Measurements from ENCODE around the gene LIPC.
A peak's percentile ranks its signal among the peaks of the same experiment; 100 is the strongest.

The LIPC gene

DNA sequence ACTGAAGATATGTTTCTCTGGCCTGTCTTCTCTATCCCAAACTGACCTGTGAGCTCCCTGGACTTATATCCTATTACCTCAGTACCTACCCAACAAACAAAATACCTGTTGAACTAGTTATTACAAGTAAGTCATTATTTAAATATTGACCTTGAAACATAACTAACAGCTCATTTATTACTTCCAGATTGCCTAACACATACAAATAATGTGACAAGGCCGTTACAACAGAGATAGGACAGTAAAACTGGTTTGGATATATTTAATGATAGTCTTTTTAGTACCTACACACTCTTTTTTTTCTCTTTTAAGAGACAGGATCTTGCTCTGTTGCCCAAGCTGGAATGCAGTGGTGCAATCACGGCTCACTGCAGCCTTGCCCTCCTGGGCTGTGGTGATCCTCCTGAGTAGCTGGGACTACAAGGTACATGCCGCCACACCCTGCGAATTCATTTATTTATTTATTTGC, 172.7 kb downstream of the LIPC start:
- Histone ChIP-seq H3K9me3 (peaks cover 42% of the 10 kb centered on the region), H4K20me1 (no peaks in the 10 kb centered on the region), H3K27me3 (no peaks in the 10 kb centered on the region), H3K9ac (no peak overlapping the region), H3K36me3 (peaks cover 84% of the 10 kb centered on the region), H3K4me1 (peaks cover 19% of the 10 kb centered on the region), H3K4me2 (no peak overlapping the region), H3K27ac (no peak overlapping the region), H3K4me3 (no peak overlapping the region)
- no peak for TF ChIP-seq Cebpa-rat (IDR thresholded peaks at IDR 0.05)

DNA sequence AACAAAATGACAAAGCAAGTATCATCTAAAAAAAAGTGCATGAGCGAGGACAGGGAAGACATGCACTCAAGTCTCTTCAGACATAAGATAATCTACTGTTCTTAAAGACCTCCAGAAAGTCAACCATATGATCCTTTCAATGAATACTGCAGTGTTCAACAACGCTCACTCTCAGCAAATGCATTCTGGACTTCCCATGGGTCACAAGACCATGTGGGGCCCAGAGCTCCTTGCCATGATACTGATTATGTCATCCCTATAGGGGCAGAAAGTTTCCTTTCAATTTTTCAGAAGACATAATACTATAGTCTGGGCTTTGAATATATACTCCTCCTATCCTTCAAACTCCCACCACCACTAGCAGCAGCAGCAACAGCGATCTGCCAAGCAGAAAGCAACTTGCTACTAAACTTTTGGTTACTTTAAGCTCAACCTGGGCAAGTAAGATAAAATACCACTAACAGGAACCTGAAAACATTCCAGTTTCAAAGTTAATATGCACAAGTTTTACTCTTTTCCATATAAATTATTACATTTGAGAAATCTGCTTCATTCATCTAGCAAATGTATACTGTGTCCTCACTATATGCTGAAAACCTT, 174.2 kb downstream of the LIPC start:
- Histone ChIP-seq H4K20me1 (no peaks in the 10 kb centered on the region), H3K27ac (no peak overlapping the region), H3K4me1 (peaks cover 21% of the 10 kb centered on the region), H3K4me3 (no peak overlapping the region), H3K4me2 (no peak overlapping the region), H3K27me3 (no peaks in the 10 kb centered on the region), H3K9ac (no peak overlapping the region), H3K9me3 (peaks cover 39% of the 10 kb centered on the region), H3K36me3 (peaks cover 93% of the 10 kb centered on the region)
- TF ChIP-seq Cebpa-rat (IDR thresholded peaks at IDR 0.05) = no peak

DNA sequence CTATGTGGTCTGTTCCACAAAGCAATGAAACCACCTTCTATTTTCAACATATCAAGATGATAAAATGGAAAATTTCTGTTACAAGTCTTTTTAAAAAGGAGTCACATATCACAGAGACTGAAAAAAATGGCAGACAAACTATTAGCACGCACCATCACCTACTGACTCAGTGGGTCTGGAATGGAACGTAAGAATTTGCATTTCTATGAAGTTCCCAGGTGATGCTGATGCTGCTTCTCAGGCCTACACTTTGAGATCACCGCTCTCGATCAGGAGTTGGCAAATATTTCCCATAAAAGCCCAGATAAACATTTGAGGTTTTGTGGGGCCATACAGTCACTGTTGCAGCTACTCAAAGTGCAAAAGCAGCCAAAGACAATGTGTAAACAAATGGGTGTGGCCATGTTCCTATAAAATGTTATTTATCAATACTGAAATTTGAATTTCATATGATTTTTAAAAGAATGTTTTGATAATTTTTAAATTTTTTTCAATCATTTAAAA, 174.8 kb downstream of the LIPC start:
- no peak overlapping the region for H3K4me2 ChIP-seq
- peaks cover 33% of the 10 kb centered on the region for H3K9me3 ChIP-seq
- H3K27ac ChIP-seq = no peak overlapping the region
- peaks cover 21% of the 10 kb centered on the region for H3K4me1 ChIP-seq
- H3K9ac ChIP-seq = no peak overlapping the region
- no peaks in the 10 kb centered on the region for H3K27me3 ChIP-seq
- H4K20me1 ChIP-seq = no peaks in the 10 kb centered on the region
- no peak for TF ChIP-seq Cebpa-rat (IDR thresholded peaks at IDR 0.05)
- peaks cover 90% of the 10 kb centered on the region for H3K36me3 ChIP-seq
- no peak overlapping the region for H3K4me3 ChIP-seq

DNA sequence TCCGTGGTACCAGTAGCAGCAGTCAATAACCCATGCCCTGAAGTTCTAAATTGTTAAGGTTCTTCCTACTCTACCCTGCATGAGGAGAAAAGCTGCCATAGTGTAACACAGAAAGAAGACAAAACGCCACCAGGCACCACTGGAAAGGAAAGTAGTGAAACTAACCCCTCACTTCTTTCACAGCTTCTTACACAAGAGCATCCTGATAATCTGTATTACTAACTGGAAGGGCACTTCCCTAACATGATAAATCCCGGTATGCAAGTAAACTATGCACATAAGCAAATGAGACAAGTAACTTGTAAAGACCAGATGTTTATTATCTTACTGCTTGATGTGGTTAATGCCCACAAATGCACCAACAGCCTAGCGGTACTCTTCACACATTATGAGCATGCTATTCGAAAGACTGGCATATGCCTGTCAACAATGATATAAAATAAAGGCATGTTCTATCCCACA, 176.4 kb downstream of the LIPC start:
- peaks cover 10% of the 10 kb centered on the region for H4K20me1 ChIP-seq
- H3K27ac ChIP-seq = no peak overlapping the region
- no peaks in the 10 kb centered on the region for H3K27me3 ChIP-seq
- H3K9me3 ChIP-seq = peaks cover 27% of the 10 kb centered on the region
- no peak overlapping the region for H3K4me3 ChIP-seq
- no peak for TF ChIP-seq Cebpa-rat (IDR thresholded peaks at IDR 0.05)
- peaks cover 90% of the 10 kb centered on the region for H3K36me3 ChIP-seq
- no peak overlapping the region for H3K9ac ChIP-seq
- peak overlapping the region; percentile 43 for H3K4me2 ChIP-seq
- H3K4me1 ChIP-seq = peaks cover 21% of the 10 kb centered on the region

DNA sequence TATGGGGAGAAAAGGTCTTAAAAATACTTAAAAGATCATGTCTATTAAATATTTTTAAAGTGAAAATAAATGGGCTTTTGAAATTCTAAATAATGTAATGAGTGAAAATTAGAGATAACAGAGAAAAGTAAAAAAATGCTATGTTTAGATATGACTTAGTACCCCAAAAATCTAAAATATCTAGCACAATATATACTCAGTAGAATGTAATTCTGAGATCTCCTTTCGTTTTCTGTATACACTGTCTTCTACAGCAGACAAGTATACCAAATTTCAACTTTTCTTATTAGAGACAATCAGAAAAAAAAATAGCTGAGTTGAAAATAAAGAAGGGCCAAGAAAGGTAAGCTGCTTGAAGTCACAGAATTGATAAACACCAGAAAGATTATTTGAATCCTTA, 176.9 kb downstream of the LIPC start:
- Histone ChIP-seq H3K4me1 (peaks cover 21% of the 10 kb centered on the region), H3K9ac (no peak overlapping the region), H3K4me2 (peak overlapping the region; percentile 43), H3K4me3 (no peak overlapping the region), H3K9me3 (peaks cover 26% of the 10 kb centered on the region), H3K36me3 (peaks cover 89% of the 10 kb centered on the region), H3K27me3 (no peaks in the 10 kb centered on the region), H3K27ac (no peak overlapping the region), H4K20me1 (peaks cover 10% of the 10 kb centered on the region)
- no peak for TF ChIP-seq Cebpa-rat (IDR thresholded peaks at IDR 0.05)

DNA sequence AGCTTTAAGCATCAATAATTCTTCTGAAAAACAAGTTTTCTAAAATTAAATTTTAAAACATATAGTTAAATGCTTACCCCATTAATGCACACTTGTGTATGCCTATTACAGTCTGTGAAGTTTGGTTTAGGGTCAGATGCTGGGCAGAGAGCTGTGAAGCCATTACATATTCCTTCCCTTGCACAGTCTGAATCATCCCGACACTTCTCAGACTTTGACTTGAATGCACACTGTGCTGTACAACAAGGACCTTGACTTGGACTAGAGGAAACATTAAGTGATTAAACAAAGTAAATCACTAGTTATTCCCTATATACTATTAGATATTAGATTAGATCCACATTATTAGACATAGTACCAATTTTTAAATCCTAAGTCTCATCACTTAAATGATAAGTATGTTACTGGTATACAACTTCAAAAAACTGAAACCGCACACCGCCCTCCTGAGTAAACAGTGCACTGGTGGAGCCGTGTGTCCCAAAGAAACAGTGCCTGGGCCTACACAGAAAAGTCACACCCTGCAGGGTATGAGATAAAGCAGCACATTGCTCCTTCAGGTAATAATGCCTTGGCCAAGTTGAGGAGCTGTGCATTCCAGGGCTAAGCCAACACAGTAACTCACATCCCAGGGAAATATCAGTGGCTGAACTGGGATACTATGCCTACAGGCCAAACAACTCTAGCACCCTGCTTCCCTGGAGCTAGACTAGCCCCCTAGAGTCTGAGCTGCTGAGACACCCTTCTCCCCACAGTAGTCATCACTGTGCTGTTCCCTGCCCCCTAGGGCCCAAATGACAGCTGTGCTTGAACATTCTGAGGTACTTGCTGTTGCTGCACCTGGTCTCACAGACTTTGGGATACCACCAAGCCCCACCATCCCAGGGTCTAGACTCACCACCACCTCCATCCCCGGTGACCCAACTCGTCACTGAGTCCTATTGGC, 180.2 kb downstream of the LIPC start:
- Histone ChIP-seq H3K36me3 (peaks cover 89% of the 10 kb centered on the region), H3K27ac (no peak overlapping the region), H3K4me1 (peaks cover 21% of the 10 kb centered on the region), H3K9ac (no peak overlapping the region), H4K20me1 (peaks cover 10% of the 10 kb centered on the region), H3K4me2 (no peak overlapping the region), H3K27me3 (no peaks in the 10 kb centered on the region), H3K9me3 (peaks cover 46% of the 10 kb centered on the region), H3K4me3 (no peak overlapping the region)
- TF ChIP-seq Cebpa-rat (IDR thresholded peaks at IDR 0.05) = no peak

DNA sequence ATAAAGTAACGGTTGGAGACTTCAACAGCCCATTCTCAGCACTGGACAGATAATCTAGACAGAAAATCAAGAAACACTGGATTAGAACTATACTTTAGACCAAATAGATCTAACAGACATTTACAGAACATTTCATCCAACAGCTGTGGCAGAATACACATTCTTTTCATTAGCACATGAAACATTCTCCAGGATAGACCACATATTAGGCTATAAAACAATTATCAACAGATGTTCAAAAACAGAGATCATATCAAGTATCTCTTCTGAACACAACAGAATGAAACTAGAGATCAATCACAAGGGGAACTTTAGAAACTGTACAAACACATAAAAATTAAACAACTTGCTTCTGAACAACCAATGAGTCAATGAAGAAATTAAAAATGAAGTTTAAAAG, 184.4 kb downstream of the LIPC start:
- Histone ChIP-seq H3K27me3 (no peaks in the 10 kb centered on the region), H3K9ac (no peak overlapping the region), H3K27ac (no peak overlapping the region), H3K4me3 (no peak overlapping the region), H3K4me1 (no peaks in the 10 kb centered on the region), H3K4me2 (no peak overlapping the region), H3K36me3 (peaks cover 96% of the 10 kb centered on the region), H3K9me3 (peaks cover 82% of the 10 kb centered on the region), H4K20me1 (peaks cover 10% of the 10 kb centered on the region)
- no peak for TF ChIP-seq Cebpa-rat (IDR thresholded peaks at IDR 0.05)
